H1 (cell line): Measurements from ENCODE around the gene EMP3. TPM values are rescaled to one million over a fixed set of nuclear protein-coding genes. Genes with fewer than 3 reads are reported as not detected.

ENCODE experiments used
- ASH2L ChIP-seq: fragments of 200-600, 300-600 bp; sonication (generic); IDR thresholded peaks from one replicate; pipeline ENCODE4 v1.7.1; 2017; ENCODE audit warnings: low read length
- EZH2 ChIP-seq: fragments of 200-600 bp; sonication (generic); IDR thresholded peaks from 2 replicates; pipeline ENCODE4 v1.7.1; 2012; ENCODE audit warnings: low read depth, mild to moderate bottlenecking, moderate library complexity, low read length, inconsistent platforms; ENCODE audit not compliant: severe bottlenecking
- SP1 ChIP-seq: IDR thresholded peaks from 2 replicates; pipeline ENCODE4 v1.6.1; 2011; ENCODE audit warnings: low read depth, low read length
- ZNF274 ChIP-seq: IDR thresholded peaks from 2 replicates; pipeline ENCODE4 v1.7.0; 2012; ENCODE audit warnings: low read length, borderline replicate concordance; ENCODE audit errors: extremely low read depth
- polyA plus RNA-seq, 7 experiments: library from polyadenylated mRNA; depleted of rRNA in 3 of 7; stranded (reverse) in 5 of 7; unstranded in 2 of 7; fragments of >200 nt in 5 of 7; fragments of 200-250 nt in 2 of 7; gene quantifications; 1 replicate in 5 of 7; 2 replicates in 1 of 7; 4 replicates in 1 of 7; pipeline versions ENCODE4 v1.2.1 to v1.2.3, GENCODE V29; 2011 to 2013; ENCODE audit warnings: missing spikeins in 2 of 7, mixed read lengths in 2 of 7
- total RNA-seq: library from RNA; stranded (reverse); fragmentation: NEBNext Ultra II Directional; extraction: Animal tissue kit (Norgen Biotek cat#: 25700); gene quantifications from 2 replicates; pipeline ENCODE4 v1.2.1, GENCODE V29; 2021
- TF ChIP-seq, protein P1 (sequence below): IDR thresholded peaks from 2 replicates; pipeline ENCODE4 v1.6.1; 2011; ENCODE audit warnings: low read depth, mild to moderate bottlenecking, low read length; ENCODE audit not compliant: insufficient read depth

The EMP3 gene
- total and polyA plus RNA-seq, 2 of the 8 experiments (the other 6 are each of a cell fraction or from before 2014, with no cell fraction given), result 18.4 to 87.8 TPM

DNA sequence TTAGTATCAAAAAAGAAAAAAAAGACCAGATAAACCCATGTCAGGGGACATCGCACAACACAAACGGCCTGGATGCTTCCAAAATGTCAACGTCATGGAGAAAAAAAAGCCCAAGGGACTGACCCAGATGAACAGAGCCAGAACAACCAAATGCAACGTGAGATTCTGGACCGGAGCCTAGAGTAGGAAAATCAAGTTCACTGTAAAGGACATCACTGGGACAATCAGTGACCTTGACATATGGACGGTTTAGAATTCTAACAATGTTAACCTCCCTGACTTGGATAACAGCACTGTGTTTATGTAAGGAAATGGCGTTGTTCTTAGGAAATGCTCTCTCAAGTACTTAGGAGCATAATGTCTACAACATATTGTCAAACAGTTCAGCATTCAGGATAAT lies 15.1 kb upstream of the EMP3 start (continued):
- no peak for TF ChIP-seq ASH2L
- TF ChIP-seq SP1, result no peak
- no peak for TF ChIP-seq ZNF274
- no peak for TF ChIP-seq EZH2
- TF ChIP-seq, protein P1, sequence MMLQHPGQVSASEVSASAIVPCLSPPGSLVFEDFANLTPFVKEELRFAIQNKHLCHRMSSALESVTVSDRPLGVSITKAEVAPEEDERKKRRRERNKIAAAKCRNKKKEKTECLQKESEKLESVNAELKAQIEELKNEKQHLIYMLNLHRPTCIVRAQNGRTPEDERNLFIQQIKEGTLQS, result no peak
